ENCODE results near the gene SYDE2.
"Not testable (repeated sequence)": the region's sequence is repeated elsewhere in the genome, so short reads cannot be mapped to it uniquely, and the experiment has no call there.

Gene SYDE2

DNA sequence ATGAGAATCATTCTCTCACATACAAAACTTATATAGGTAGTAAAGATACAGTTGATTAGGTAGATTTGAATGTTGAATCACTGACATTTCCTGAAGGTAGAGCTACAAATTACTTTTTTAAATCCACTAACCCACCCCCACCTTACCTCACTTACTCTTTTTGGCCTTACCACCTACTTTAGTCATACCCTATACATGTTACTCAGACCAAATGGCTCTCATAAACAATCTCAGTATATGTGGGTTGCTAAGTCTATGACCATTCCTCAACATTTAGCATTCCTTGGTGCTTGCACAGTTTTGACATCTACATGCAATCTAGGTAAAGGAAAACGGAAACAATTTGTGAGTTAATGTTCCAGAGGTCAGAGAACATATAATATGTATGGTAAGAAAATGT, 26.3 kb downstream of the SYDE2 start:
- no peak for DNase-seq (ENCODE audit: extremely low read depth in 1 of 2, low read depth in 1 of 2)

DNA sequence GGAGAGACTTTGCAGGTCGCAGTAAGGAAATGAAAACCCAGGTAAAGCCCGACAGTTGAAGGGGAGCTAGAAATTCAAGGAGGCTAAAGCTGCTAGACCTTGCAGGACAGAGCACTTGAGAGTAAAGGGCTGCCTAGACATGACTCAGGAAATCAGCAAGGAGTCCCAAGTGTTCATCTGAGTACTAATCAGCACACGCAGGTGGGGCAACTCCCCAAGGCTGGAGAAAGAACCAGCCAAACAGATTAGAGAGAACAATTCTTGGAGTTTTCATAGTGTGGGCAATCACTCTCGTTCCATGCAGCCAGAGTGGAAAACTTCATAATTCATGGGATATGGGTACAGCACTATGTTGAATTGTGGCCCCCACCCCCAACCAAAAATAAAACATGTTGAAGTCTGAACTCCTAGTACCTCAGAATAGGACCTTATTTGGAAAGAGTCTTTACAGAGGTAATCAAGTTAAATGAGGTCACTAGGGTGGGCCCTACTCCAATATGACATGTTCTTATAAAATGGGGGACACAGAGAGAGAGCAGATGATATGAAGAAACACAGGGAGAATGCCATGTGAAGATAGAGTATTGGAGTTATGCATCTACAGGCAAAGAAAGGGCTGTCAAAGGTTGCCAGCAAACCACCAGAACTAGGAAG, 28.0 kb downstream of the SYDE2 start:
- DNase-seq (ENCODE audit: extremely low read depth in 1 of 2, low read depth in 1 of 2), result no peak

DNA sequence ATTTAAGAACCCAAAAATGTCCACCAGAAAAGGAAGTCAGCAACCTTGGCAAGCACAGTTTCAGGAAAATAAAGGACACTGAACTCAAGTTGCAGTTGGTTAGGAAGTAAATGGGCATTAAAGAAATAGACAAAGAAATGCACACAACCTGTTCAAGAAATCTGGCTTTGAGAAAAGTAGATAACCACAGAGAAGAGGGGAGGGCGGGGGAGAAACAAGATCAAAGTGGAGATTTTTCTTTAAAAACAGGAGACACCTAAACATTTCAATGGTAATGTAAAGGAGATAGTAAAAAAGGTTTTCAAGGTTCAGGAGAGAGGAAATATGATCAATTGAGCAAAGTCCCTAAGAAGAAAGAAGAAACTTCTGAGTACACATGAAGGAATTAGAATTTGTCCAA, 29.1 kb downstream of the SYDE2 start:
- no peak for DNase-seq (ENCODE audit: extremely low read depth in 1 of 2, low read depth in 1 of 2)

DNA sequence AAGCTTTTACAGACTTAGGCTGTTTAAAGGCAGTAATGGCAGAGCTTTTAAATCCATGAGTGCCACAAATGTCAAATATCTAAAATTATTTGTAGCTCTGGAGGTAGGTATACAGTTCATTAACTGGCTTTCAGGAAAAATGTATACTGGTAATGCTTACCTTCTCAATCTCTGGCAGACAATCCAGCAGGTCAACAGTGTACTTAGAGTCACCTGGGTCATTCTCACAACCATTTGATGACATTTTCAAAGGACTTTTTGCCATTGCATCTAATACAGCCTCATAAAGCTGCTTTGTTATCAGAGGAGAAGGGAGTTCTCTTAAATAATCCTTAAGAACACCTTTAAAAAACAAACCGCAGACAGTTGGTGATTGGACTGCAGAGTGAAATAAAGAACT, 31.9 kb downstream of the SYDE2 start:
- DNase-seq (ENCODE audit: extremely low read depth in 1 of 2, low read depth in 1 of 2), result no peak

DNA sequence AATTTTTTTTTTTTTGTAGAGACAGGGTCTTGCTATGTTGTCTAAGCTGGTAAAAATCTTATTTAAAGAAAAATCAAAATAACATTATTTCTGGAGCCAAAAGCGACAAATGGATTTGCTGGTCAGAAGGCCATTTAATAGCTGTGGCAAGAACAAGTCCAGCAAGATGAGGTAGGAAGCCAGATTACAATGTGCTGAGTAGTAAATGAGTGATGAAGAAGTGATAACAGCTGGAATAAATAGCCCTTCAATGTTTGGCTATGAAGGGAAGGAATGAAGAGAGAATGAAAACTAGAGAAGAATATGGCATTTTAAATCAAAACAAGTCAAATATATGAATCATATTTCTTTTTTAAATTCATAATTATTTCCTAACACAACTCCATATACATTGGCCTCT, 34.5 kb downstream of the SYDE2 start:
- DNase-seq (ENCODE audit: extremely low read depth in 1 of 2, low read depth in 1 of 2), result no peak

DNA sequence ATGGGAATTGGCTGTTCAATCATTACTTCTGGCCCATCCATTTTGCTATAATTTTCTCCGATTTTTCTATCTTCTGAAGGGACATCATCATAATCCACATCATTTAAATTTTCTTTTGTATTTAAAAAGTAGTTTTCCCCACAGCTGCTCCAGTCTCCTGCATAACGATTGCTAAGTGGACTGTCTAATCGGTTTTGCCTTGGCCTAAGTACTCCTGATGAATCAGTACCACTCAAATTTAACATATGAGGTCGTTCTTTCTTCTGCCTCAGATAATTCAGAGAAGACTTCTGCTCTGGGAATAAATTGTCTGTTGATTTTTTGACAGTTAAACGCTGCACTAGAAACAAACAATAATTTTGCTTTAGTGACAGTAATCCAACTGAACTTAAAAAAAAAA, 41.9 kb downstream of the SYDE2 start:
- no peak for DNase-seq (ENCODE audit: extremely low read depth in 1 of 2, low read depth in 1 of 2)

DNA sequence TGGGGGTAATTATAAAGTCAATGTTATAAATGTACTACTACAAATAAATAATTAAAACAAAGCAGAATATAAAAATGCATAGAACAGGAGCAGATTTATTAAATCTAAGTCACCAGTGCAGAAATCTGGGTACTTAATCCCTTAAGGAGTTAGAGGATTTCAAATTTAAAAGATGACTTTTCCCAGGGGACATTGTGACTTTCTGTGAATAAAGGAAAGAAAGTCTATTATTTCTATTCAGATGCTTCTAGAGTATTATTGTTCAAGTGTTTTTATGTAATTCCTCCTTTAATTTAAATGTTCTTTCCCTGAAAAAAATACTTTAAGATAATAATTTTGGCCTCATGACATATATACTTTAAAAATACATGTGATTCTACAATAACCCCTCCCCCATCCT, 43.4 kb downstream of the SYDE2 start:
- no peak for DNase-seq (ENCODE audit: extremely low read depth in 1 of 2, low read depth in 1 of 2)

DNA sequence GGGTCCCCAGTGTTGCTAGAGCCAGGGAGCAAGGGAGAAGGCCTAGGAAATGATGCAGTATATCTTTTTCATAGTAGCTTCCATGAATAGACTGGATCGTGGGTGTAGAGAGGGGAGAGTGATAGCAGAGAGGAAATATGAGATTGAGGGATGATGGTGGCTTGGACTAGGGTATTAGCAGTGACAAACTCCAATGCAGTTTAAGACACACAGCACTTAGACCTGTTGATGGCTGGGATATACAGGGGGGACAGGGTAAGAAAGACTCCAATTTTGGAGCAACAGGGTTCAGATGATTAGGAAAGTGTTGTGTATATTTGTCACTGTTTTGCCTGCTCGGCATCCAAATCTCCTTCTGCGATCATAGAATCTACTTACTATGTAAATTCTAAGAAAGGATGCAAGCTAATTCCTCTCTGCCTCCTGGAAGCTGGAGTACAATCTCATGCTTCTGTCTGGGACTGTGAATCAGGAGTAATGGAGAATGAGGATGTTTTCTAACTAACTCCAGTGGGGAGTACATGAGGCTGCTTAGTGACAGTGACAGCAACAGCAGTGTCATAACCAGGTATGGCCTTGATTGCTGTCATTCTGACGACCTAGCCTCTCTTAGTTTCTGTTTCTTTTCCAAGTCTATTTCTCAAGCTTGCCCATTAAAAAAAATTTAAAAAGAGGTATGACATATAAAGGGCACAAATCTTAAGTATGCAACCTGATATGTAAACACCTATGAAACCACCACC, 47.5 kb downstream of the SYDE2 start:
- DNase-seq (ENCODE audit: extremely low read depth in 1 of 2, low read depth in 1 of 2), result no peak

DNA sequence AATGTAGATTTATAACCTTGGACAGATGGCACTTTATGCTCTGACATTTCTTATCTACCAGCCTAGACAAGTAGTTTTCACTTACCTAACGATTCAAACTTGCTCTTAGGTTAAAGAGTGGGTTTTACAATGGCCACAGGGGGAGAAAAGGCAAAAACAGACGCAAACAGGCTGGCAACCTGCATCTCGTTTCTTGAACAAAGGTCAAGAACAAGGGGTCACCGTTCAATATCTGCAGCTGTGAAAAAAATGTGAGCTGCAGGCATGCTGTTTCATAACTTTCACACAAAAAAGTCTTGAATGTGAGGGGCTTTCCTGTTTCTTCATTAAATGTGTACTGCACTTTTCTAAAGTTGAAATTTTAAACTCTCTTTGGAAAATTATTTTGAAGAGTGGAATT, 49.4 kb downstream of the SYDE2 start:
- DNase-seq (ENCODE audit: extremely low read depth in 1 of 2, low read depth in 1 of 2), result no peak

DNA sequence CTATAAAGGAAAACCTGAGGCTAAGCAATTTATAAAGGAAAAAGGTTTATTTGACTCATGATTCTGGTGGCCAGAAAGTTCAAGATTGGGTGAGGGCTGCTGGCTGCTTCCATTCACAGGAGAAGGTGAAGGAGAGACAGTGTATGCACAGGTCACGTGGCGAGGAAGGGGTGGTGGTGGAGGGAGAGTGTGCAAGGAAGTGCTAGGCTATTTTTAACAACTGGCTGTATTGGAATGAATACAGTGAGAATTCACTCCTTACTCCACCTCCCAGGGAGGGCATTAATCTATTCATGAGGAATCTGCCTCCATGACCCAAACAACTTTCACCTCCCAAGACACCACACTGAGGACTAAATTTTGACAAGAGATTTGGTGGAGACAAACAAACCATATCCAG, 51.0 kb downstream of the SYDE2 start:
- DNase-seq (ENCODE audit: extremely low read depth in 1 of 2, low read depth in 1 of 2), result no peak

DNA sequence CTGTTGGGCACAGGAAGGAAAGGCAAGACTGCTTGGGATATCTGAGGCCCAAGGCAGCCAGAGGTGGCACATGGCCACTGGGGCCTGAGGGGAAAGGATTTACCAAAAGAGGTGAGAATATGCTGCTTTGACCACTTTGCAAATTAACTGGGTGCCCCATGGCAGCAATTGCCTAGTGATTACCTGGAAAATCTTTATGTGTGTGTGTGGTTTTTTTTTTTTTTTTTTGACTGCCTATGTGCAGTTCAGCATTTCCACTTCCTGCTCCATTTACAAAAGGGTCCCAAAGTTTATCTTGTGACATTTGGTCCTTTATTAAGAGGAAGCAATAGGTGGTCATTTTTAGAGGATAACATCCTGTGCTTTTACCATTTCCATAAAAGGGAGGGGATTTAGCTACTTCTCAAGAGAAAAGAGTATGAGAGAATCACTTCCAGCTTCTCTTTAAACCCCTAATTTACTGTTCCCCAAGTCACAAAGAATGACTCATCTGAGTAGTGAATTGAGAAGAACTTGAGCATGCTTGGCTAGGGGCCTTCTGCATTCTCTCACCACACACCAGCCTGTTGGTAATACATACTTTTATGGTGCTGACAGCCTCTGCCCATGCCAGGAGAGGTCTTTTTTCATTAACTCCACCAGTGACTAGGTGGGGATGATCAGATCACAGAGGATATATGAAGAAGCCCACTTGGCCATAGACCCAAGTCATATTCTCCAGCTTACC, 52.1 kb downstream of the SYDE2 start:
- DNase-seq (ENCODE audit: extremely low read depth in 1 of 2, low read depth in 1 of 2), result peak in 1 of 2 donors; percentile 17

DNA sequence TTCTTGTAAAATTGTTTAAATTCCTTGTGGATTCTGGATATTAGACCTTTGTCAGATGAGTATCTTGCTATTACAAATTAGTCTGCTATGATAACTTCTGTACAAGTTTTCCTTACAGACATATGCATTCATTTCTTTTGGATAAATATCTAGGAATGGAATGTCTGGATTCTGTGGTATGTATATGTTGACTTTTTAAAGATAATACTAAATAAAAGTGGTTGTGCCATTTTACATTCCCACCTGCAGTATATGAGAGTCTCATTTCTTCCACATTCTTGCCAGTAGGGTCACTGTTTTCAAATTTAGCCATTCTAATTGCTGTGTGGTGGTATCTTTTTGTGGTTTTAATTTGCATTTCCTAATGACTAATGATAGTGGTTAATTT, 53.9 kb downstream of the SYDE2 start:
- DNase-seq (ENCODE audit: extremely low read depth in 1 of 2, low read depth in 1 of 2), result no peak

DNA sequence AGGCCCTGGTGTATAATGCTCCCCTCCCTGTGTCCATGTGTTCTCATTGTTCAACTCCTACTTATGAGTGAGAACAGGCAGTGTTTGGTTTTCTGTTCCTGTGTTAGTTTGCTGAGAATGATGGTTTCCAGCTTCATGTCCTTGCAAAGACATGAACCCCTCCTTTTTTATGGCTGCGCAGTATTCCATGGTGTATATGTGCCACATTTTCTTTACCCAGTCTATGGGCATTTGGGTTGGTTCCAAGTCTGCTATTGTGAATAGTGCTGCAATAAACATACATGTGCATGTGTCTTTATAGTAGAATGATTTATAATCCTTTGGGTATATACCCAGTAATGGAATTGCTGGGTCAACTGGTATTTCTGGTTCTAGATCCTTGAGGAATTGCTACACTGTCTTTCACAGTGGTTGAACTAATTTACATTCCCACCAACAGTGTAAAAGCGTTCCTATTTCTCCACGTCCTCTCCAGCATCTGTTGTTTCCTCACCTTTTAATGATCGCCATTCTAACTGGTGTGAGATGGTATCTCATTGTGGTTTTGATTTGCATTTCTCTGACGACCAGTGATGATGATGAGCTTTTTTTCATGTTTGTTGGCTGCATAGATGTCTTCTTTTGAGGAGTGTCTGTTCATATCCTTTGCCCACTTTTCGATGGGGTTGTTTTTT, 54.4 kb downstream of the SYDE2 start:
- DNase-seq (ENCODE audit: extremely low read depth in 1 of 2, low read depth in 1 of 2), result not testable (repeated sequence)

DNA sequence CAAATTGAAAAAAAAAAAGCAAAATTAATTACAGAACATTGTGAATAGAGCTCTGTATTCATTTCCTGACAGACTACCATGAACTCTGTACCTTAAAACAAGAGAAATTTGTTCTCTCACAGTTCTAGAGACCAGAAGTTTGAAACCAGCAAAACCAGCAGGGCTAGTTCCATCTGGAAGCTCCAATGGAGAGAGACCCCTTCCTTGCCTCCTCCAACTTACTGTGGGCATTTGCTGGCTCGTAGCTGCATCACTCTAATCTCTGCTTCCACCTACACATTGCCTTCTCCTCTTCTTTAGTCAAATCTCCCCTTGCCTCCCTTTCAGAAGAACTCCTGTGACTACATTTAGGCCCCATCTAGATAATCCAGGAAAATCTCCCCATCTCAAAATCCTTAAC, 56.5 kb downstream of the SYDE2 start:
- DNase-seq (ENCODE audit: extremely low read depth in 1 of 2, low read depth in 1 of 2), result no peak

DNA sequence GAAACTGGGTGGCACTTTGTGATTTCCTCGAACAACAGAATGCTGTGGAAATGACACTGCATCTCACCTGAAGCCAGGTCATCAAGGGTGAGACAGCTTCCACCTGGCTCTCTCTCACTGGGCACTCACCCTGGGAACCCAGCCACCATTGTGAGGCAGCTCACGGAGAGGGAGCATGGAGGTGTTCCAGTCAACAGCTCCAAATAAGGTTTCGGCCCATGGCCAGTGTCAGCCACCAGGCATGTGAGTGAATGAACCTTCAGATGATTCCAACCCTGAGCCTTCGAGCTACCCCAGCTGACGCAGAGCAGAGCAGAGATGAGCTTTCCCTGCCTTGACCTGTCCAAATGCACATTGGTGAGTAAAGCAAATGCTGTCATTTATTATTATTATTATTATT, 58.1 kb downstream of the SYDE2 start:
- no peak for DNase-seq (ENCODE audit: extremely low read depth in 1 of 2, low read depth in 1 of 2)

DNA sequence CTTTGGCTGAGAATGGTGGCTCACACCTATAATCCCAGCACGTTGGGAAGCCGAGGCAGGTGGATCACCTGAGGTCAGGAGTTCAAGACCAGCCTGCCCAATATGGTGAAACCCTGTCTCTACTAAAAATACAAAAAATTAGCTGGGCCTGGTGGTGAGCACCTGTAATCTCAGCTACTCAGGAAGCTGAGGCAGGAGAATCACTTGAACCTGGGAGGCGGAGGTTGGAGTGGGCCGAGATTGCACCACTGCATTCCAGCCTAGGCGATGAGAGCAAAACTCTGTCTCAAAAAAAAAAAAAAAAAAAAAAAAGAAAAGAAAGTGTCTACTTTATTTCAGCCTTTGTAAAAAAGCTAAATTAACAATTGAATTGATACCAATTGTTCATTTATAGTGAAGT, 62.4 kb downstream of the SYDE2 start:
- DNase-seq (ENCODE audit: extremely low read depth in 1 of 2, low read depth in 1 of 2), result not testable (repeated sequence)

DNA sequence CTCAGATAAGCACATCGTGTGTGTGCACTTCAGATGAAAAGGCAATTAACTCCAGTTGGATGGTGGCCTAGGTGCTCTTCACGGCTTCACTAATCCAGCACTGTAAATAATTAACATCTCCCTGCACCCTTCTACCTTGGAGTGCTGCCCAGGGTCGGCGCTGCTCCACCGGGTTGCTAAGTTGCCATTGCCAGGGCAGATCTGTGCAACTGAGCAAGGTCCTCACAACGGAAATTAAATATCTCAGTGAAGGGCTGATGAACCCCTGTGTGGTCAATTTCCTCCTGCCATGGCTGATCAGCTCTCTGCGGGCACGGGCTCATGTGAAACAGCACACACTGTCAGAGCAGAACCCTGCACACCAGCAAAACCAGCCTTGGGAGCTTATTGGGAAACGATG, 63.2 kb downstream of the SYDE2 start:
- no peak for DNase-seq (ENCODE audit: extremely low read depth in 1 of 2, low read depth in 1 of 2)

DNA sequence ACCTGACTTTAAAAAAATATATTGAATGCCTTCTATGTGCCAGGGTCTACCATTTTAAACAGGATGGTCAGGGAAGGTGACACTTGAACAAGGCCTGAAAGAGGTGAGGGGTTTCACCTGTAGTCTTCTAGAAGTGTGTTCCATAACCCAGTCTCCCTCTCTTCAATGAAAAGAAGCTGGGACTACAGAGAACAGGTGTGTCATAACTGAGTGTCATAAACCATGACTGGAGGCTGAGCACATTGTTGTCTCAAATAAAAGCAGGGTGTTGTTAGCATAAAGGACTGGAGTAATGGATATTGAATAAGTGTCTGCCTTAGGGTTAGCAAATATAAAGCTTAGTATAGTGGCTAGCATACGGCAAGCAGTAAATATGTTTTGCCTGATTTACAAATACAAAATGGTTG, 65.4 kb downstream of the SYDE2 start:
- no peak for DNase-seq (ENCODE audit: extremely low read depth in 1 of 2, low read depth in 1 of 2)

DNA sequence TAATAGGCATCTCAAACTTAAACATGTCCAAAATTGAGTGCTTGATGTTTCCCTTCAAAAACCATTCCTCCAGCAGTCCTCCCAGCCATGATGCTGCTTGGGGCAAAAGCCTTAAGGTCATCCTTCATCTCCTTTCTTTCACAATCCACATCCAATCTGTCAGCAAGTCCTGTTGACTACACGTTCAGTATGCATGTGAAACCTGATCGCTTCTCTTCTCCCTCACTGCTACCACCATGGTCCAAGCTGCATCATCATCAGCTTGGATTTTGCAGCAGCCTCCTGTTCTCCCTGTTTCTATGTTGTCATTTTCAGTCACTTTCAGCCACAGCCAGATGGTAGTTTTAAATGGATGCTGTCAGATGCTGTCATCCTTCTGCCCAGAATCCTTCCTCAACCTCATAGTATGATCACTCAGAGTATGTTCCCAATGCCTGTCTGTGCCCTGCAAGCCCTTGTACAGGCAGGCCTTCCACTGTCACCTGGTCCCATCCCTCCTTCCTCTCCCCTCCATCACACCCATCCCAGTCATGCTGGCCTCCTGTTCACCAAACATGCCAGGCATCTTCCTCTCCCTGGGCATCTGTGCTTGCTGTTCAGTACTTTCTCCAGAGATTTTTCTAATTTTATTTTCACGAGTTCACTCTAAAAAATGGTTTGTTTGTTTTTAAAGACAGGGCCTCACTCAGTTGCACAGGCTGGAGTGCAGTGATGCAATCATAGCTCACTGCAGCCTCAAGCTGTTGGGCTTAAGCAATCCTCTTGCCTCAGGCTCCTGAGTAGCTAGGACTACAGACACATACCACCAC, 66.0 kb downstream of the SYDE2 start:
- DNase-seq (ENCODE audit: extremely low read depth in 1 of 2, low read depth in 1 of 2), result no peak

DNA sequence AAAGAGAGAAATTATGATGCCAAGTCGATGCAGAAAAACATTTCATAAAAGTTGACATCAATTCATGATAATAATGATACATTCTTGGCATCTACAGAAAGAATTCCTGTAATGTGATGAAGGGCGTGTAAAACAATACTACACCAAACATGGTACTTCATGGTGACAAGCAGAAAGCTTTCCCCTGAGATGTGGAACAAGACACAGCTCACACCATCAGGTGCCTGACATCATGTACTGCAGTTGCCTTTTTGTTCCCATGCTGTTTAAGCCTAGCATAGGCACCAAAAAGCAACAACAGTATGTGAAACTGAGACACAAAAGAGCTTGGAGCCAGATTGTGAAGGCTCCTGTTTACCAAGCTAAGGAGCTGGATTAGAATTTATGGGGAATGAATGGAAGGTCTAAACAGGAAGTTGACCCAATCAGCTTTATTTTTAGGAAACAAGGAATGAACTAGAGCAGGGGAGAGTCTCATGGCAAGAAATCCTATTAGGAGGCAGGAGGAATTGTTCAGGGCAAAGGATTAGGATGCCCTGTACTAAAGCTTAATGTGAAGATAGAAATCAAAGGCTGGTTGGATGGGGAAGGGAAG, 67.2 kb downstream of the SYDE2 start:
- DNase-seq (ENCODE audit: extremely low read depth in 1 of 2, low read depth in 1 of 2), result no peak

Measured in stimulated activated CD8-positive, alpha-beta memory T cell treated with anti-CD3 and anti-CD28 coated beads, Interleukin-7, amount 100 ng/mL, for 48 hours (primary cell).